T follicular helper cell (primary cell): ENCODE data around the gene BARHL2.

Experiments used
- DNase-seq: peaks from one replicate; pipeline ENCODE4 v3.0.0-alpha.2; 2020; ENCODE audit warnings: low read depth

BARHL2 gene

GRCh38 chr1:90710579-90711536 lies 6.2 kb downstream of the BARHL2 start:
- no peak for DNase-seq

GRCh38 chr1:90709535-90709934 lies 7.6 kb downstream of the BARHL2 start:
- DNase-seq, result no peak

DNA sequence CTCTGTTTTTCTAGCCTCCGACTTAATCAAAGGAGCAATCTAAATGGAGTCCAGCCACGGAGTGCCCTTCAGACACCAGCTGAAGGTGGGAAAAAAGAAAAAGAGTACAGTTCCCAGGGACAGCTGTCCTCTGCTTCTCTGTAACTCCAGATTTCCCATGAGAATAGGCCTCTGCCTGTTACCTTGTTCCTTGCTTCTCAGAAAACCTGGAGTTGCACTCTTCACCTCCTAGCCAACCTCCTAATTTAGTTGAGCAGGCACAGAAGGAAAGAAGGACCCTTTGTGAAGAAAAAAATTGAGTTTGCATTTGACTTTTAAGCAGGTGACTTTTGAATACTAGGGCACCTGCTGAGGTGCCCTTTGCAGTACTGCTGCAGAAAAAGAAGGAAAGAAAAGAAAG lies 8.3 kb downstream of the BARHL2 start:
- DNase-seq, result no peak

DNA sequence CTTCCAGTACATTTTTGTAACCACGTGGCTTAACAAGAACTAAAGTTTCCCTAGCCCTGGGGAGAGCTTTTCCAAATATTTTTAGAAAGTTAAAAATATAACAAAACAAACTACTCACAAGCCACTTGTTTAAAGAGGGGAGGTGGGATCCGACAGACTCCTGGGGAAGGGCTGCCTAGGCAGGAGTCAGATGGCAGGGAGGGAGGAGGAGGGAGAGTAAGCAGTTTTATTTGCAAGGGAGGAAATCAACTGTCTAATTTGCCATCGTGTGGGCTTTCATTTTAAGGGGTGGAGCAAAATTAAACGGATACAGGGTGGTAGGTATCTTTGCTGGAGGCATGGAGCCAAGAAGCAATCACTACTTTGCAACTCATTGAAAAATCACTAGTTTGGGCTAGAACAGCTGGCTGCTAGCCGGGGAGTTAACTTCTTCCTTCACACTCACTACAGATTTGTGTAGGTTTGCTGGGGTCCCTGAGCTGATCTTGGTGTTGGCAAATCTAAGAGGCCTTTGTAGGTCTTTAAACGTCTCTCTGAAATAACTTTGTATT lies 8.8 kb downstream of the BARHL2 start:
- no peak for DNase-seq

- no peak for DNase-seq
Measured at GRCh38 chr1:90707363-90707710, 9.8 kb downstream of the BARHL2 start.

- DNase-seq, result no peak
Measured at GRCh38 chr1:90706437-90707362, 10.4 kb downstream of the BARHL2 start.

- no peak for DNase-seq
Measured at GRCh38 chr1:90705956-90706355, 11.1 kb downstream of the BARHL2 start.

DNA sequence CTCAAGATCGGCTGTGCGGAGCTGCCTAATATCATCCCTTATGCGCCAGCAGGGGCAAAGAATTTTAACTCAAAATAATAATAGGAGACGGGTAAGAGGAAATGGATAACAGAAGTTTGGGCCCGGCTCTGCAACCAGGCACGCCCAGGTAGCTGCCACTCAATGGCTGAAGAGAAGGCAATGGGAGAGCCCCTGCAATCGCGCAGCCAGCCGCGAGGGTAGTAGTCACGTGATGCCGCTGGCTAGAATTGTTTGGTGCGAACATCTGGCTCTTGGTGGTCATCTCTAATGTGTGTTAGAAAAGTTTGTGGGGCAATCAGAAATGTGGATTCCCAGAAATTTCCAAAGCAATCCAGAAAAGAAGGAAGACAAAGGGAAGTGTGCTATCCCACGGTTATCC lies 12.3 kb downstream of the BARHL2 start:
- DNase-seq, result no peak

GRCh38 chr1:90694846-90695245 lies 22.3 kb downstream of the BARHL2 start:
- no peak for DNase-seq

DNA sequence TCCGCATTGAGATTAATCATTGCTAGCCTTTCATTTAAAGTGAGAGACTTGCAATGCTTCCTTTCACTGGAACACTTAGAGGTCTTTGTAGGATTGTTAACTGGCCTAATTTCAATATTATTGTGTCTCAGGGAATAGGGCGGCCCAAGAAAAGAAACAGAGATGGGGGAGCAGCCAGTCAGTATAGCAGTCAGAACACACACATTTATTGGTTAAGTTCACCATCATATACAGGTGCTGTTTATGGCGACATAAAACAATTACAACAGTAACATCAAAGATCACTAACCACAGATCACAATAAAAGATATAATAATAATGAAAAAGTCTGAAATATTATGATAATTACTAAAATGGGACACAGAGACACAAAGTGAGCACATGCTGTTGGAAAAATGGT lies 29.4 kb downstream of the BARHL2 start:
- DNase-seq, result no peak

GRCh38 chr1:90675161-90675847 lies 41.8 kb downstream of the BARHL2 start:
- no peak for DNase-seq

- no peak for DNase-seq
Measured at GRCh38 chr1:90671741-90672140, 45.4 kb downstream of the BARHL2 start.

DNA sequence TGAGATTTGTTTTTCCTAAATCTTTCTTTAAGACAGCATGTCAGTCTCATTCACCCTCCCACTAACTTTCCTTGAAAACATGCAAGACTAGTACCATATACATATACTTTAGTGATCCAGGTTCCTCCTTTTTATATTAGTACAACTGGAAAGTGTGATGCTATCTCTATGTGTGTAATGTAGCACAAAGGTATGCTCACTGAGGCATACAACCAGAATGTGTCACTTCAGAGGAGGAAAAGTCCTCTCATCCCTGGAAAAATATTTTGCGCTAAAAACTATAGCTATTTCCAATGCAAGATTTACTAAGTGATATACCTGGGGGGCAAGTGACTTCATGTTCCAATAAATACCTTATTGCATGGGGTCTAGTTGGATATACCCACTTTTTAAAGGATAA lies 45.9 kb downstream of the BARHL2 start:
- DNase-seq, result no peak
